AG08395 (cell line): ENCODE measurements around the gene NUDCD3.

Experiments used
- DNase-seq: peaks from one replicate; pipeline ENCODE4 v3.0.0; 2012; ENCODE audit warnings: mixed read lengths, low spot score

The NUDCD3 gene

DNA sequence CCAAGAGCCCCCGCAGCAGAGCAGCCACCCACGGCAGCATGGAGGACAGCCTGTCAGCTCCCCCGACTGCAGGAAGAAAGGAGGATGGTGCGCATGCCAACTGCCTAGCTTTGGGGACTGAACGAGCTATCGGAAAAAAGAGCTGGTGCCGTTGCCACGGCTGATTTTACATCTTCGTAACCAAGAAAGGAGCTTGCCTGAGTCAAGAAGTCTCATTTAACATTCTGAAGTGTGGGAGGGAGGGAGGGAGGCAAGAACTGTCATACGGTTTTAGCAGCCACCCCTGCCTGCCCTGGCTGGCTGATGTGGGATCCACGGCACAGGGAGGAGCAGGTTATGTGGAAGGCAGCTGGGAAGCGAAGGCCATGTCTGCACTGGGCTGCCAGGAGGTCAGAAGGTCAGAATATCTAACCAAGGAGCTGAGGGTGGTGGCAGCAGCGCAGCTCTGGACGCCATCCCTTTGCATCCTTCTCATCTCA lies 90.4 kb downstream of the NUDCD3 start:
- DNase-seq: no peak

DNA sequence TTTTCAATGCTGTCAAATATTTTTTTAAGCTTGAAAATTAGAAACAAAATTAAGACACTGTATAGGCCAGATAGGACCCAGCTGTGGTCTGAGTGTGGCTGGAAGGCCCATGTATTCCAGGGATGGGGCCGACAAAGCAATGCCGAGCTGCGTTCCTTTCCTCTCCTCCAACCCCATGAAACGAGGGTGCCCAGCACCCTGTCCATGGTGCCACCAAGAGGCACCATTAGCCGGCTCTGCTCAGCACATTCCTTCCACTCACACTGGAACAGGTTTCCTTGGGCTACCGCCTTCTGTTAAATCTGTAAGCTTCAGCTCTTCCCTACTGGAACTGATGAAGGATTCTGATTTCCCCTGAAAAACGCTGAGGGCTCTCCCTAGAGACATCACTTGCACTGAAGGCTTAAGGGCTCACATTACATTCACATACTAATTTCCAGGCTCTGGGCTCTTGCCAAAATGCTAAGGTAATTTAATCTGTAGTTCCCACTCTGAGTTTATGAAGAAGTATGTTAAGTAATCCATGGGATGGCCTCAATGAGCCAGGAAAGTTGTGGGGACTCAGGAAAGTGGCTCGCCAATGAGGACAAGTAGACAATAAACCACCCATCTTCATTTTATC lies 91.4 kb downstream of the NUDCD3 start:
- no peak for DNase-seq

DNA sequence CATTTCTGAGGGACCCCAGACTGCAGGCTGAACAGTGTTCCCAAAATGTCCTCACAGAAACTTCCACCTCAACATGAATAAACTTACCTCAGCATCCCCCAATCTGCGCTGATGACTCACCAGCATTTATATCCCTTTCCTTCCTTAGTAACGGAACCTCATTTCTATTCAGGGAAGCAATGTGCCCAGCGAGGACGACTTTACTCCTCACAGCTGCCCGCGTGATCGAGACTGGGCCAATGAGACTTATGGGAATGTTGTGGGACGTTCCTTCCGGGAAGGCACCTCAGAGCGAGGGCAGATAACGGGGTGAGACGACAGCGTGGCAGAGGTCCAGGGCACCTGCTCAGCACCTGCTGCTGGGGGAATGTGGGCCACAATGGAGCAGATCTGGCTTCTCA lies 91.9 kb downstream of the NUDCD3 start:
- no peak for DNase-seq

DNA sequence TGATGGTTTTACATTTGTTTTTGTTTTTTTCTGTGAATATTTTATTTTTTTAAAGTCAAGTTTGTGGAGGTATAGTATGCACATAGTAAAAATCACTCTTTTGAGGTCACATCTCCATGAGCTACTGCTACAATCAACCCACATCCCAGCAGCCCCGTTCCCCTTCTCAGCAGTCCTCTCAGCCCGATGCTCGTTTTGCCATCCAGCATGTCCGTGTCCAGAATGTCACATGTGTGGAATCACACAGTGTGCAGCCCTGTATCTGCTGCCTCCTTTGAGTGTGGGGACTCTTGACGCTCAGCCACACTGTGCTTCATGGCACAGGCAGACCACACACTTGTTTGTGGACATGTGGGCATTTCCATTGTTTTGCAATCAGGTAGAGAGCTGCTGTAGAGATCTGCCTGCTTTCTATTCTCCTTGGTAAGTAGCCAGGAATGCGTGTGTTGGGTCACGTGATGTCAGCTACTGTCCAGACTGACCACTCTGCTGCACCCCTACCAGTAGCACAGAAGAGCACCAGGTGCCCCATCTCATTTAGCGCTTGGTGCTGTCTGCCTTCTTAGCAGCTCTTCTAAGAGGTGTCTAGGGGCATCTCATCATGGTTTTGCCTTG lies 93.4 kb downstream of the NUDCD3 start:
- DNase-seq: no peak

DNA sequence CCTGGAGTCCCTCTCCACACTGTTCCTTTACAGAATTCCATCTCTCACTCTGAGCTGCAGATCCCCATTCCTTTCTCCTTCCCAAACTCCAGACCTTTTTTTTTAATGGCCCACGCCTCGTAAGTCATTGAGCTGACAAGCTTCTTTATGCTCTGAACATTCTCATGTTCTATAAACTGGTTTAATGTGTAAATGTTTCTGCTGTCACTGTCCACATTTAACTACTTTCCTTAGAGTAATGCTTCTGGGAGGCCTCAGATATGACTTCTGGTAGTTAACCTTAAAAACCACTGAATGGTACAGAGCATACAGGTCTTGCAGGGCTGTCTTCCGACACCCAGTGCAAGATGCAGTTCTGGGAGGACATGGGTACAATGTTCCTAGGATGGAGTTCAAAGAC lies 94.0 kb downstream of the NUDCD3 start:
- DNase-seq: no peak

DNA sequence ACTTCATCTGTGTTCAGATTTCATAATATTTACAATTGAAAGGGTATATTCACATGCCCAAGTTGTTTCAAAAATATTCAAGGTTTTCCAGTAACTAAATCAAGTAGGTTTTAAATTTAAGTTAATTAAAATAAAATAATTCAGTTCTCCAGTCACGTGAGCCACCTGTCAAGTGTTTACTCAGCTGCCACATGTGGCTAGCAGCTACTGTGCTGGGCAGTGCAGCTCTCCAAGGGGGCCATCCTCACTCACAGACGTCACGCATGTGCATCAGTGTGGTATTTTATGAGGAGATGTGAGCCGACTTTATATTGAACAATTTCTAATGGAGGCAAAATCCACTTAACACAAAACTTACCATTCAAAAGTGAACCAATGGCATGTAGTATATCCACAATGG lies 95.4 kb downstream of the NUDCD3 start:
- no peak for DNase-seq

DNA sequence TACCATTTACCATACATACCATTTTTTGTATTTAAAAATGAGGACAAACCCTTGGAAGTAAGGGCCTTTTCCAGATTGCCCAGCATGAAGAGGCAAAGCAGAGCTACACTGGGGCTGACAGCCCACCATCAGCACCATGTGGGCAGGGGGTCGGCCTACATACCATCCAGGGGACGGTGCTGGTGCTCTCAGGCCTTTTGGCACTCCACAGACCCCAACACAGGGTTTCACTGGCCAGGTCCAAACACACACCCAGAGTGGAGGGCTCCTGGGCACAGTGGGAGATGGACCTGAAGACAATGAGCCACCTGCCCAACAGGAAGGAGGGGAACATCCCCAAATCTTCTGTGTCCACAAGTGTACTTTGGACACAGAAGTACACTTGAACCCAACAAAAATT lies 95.8 kb downstream of the NUDCD3 start:
- no peak for DNase-seq

DNA sequence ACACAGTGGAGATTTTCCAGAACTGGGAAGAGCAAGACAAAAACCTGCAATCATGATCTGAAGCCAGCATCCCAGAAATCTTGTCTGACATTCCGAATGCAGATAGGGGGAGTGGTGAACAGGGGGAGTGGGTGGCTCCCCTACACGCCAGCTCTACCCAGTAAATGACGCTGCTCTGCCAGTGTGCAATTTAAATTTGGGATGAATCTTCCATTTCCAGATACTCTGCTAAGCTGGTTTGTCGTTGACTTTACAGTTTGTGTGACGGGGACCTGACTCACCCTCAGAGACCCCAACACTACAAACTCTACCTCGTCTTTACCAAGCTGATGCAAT lies 96.4 kb downstream of the NUDCD3 start:
- no peak for DNase-seq

DNA sequence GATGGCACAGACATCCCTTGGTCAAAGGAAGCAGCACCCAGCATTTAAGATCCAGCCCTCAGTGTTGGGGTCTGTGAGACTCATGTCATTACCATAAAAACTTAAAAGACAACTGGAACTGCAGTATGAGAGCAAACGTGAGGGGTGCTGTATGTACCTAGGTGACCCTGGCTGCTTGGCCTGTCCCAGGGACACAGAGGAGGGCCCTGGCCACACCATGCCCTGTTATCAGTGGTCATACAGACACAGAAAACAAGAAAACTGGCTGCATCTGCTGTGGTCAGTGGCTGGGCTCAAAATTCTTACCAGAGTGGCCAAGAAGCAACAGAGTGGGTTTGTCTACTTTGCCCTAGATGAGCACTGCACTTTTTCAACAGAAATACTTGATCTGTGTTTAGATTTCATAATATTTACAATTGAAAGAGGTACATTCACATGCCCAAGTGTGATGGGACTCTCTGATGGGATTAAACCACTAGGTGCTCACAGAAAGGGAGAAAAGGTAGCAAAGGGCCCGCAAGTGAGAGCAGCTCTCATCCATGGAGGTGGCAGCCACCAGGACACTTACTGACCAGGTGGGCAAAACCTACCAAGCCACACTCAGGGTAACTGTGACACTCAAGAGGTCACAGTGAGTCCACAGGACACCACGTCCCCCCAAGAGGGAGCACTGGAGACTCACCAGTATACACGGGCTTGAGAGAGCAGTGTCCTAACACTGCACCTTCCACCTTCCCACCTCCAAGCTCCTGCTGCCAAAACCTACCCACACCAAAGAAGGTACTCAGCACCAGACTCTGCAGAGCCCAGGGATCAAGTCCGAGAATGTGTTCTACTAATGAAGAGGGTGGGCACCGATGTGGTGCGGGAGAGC lies 97.0 kb downstream of the NUDCD3 start:
- no peak for DNase-seq

DNA sequence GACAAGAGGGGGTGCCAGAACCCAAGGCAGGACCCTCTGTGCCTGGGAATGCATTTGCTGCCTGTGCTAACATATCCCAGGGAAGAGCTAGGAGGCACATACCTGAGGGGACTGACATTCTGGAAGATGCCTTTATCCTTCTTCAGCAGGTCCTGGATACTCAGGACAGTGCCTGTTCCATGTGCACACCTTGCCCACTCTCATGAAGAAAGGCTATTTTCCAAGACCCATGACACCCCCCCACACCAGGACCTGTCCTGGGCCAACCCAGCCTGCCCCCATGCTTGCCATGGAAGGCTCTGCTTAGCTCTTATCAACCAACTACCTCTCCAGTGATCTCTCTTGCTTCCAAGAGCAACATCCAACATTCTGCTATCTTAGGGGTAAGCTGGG lies 97.8 kb downstream of the NUDCD3 start:
- DNase-seq: no peak

DNA sequence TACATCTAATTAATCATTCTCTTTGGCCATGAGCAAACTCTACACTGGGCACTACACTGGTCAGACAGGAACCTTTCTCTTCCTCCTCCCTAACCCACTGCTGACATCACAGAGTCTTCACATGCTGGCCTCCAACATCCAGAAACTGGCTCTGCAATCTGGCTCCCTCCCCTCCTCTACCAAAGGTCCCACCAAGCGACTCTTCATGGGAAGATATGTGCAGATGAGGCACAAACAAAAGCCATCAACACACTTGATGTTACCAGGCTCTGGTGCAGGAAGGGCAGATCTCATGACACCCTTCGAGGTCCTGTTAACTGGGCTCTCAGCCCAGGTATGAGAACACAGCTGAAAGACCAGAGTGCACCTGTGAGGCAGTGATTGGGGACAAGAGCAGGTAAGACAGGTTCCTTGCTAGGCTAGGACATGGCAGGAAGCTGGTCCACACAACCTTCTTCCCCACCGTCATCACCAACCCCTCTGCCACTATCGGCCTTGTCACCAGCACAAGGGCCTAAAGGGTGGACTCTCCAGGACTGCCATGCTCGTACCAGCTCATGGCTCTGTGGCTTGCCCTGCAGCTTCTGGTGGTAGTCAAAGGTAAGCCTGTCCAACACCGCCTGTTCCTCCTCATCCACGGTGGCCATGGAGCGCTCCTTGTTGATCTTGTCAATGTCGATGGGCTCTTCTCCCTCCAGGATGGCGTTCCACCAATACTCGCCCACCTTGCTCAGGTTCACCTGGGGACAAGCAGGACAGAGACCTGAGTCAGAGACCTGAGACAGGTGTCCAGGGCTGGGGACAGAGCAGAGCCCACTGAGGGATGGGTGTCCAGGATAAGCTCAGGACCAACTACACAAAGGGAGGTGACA lies 98.5 kb downstream of the NUDCD3 start:
- DNase-seq: no peak

DNA sequence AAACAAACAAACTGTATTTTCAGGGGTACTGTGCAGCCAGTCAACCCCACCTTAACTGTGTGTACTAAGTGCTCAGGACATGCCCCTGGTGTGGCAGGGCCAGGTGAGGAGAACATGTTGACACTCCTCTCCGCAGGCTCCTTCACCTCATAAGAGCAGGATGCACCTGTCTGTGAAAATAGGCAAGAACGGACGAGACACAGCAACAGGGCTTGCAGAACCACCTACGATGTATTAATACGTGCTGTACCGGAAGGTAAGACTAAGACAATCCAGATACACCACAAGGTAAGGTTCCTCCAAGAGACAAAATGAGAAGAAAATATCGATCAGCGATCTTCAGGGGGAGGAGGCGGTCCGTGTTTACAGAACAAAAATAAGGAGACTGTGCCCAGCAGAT lies 99.3 kb downstream of the NUDCD3 start:
- no peak for DNase-seq

DNA sequence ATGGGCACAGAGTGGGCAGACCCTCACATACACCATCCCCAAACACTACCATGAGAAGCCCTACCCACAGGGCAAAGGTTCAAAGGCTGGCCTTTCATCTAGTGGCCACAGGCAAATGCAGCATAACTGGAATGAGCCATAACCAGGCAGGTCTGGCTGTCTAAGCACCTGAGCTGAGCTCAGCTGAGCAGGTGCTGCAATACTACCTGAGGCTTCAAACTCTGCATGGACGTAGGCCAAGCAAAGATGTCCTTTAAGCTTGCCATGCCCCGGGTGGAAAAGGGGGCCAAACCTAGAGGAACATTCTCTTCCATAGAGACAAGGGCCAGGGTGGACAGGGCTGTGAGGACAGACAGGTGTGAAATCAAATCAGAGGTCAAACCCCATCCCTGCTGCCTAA lies 99.8 kb downstream of the NUDCD3 start:
- no peak for DNase-seq

DNA sequence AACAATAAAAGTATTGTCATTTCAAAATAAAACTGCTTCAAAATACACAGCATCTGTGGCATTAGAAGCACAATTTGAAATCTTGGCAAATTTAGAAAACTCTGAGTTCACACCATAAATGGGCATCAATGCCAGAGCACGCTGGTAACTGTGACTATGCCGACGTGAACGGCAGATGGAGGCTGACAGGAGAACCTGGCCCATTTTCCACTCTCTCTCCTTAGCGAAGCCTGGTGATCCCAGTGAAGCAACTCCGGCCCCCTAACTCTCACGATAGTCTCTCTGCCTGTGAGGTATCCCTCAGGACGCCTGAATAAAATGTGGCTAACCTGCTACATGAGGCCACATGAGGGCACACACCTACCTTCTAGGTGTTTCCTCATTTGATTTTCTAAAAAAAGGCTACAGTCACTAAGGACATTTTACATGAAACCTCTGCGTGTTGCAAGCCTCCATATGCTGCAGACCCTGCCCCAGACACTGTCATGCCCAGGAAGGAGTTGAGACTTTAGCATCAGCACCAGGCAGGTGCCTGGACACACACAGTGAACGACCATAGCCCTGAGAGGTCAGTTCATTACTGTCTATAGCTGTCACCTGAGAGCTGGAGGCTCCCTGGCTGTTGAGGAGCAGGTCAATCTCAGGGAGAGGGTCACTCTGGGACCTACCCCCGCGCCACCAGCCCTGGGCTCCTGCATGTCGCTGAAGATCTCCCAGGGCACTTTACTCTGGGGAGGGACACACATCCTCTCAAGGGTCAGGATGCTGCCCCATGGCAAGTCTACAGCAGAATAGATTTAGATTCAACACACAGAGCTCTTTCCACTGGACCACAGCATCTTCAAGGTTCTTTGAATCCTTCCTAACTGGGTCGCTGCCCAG lies 102.1 kb downstream of the NUDCD3 start:
- no peak for DNase-seq

DNA sequence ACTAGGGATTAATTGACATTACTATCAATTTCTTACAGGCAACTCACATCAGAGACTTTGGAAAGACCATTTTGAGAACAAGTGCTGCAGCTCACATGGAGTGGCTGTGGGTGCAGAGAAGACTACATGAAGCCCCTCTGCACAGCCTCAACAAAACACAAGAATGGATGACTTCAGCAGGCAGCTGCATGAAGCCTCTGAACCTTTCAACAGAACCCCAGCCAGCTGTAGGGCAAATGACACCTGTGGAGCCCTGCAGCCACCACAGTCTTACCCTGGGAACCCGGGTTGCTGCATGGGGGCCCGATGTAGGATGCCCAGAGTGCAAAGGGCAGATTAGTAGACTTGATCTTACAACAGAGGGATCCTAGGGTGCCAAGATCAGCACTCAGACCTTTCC lies 103.1 kb downstream of the NUDCD3 start:
- no peak for DNase-seq

DNA sequence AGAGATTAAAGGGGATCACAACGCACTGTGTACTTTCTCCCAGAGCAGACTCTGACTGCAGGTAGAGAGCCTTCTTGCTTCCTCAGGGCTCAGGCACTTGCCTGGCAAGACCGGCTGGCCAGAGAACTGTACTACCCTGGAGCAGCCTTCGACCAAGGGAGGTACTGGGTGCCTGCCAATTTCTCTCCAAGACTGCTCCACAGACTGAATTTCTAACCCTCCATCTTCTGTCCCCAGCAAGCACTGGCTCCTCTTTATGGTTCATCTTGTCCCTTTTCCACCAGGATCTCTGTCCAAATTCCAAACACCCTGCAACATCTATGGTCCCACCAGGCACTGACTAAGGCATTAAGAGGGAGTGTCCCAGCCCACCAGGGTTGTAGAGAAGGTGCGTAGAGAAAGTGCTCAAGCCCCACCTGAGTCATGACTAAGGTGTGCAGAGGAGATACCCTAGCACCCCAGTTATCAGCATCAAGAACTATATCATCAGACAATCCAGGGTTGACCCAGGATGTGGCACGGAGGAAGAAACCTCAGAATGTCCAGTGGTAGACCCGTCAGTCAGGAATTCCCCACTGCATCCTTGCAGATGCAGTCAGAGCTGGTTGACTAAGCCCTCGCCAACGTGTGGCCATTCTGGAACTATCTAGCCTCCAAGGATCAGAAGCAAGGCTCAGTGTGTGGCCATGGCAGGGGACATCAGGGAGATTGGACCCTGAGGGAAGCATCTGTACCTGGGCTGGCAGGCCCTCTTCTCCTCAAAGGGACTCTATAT lies 104.1 kb downstream of the NUDCD3 start:
- no peak for DNase-seq

DNA sequence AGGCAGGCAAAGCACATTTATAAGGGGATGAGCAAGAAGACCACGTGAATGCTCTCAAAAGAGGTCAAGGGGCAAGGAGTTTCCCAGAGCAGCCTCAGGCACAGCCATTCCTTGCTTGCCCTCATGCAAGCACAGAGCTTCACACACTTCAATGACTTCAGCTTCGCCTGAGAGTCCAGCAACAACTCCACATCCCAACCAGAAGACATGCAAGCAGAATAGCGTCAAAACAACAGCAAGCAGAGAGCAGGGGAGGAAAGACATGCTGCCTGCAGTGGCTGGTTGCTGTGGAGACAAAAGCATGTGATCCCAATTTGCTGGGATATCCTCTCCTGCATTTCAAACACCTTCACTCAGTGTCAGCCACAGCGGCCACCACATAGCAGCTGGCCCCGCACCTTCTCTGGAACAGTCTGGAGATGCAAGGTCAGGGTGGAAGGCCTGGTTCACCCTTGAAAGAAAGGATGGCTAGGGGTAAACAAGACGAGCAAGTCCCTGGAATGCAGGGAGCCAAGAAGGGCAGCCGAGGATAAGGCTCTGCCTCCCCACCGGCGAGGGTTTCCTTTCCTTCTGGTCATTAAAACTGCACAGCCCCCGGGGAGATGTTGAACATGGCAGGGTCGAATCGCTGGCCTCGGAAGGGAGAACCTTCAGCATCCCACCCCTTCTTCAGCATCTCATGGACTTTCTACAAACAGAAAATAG lies 104.9 kb downstream of the NUDCD3 start:
- no peak for DNase-seq

DNA sequence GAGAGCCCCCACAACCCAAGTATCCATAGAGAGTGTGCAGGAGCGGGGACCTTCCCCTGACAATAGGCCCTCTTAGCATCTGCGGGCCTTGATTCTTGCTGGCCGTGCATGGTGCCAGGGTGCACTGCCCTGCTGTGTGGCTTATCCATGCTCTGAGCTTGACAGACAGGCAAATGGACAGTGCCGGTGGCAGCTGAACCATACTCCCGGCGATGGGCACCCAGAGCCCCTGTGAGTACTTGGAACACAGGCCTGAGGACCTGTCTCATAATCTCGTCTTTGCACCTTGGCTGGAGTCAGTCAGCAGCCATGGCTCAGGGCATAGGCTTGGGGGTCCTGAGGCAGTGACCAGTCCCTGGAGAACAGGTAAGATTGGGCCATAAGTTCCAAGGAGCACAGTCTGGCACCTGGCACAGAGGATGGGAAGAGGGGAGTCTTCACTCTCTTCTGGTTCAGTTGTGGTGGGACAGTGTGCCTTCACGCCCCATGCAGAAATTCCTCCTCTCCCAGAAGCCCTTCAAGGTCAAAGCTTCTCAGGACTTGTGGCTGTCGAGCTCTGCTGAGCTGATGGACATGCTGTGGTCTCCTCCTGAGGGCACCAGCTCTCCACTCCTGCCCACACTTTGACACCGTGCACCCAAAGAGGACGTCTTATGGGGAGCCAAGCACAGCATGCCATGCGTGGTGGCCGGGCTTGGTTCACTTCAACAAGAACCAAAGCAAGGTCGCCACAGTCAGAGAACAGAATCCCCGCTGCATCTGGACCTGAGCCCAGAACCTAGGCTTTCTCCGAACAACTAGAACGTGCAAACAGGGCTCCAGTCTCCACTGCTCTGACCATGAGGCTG lies 105.6 kb downstream of the NUDCD3 start:
- no peak for DNase-seq

DNA sequence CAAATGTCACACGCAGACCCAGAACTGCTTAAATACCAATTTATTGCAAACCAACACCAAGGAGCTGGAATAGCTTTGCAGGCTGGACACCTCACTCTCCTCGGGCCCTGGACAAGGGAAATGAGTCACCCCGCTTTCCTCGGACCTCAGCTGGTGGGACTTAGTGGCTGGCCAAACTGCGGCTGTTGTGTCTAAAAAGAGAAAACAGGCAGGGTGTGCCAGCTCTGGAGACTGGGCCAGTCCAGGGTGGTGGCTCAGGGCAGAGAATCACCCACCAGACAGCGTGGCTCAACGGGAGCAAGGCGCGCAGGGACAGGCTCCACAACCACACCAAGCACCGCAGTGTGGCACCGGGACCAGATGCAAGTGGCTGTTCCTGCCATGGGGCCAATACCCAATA lies 106.9 kb downstream of the NUDCD3 start:
- peak; percentile 71 for DNase-seq
